Measurements from ENCODE around the gene XIRP1.
"Not testable (repeated sequence)": the region's sequence is repeated elsewhere in the genome, so short reads cannot be mapped to it uniquely, and the experiment has no call there.

XIRP1 gene

GRCh38 chr3:39192490-39193092 is at the start of gene XIRP1:
Gene XIRP1, minus strand, starts transcription at chr3:39192595. Its CDS starts 3,150 bp downstream, at chr3:39189445.
- no peak for FAIRE-seq

DNA sequence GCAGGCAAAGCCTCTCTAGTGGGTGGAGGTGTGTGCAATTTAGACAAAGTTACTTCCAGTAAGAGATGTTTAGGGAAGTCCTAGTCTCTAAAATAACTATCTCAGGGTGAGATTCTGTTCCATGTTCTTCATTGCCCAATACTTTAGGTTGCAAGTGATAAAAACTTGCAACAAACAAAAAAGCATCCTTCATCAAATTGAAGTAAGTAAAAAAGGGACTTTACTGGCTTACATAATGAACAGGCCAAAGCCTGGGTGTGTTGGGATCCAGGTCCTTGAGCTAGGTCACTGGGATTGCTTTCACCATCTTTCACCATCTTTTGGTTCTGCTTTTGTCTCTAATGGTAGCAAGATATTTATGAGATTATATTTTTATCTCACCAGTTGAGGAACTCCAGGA is 49.2 kb upstream of the XIRP1 start:
- FAIRE-seq: no peak

- no peak for FAIRE-seq
These were observed 44.6 kb upstream of the XIRP1 start for GRCh38 chr3:39237027-39237426.

DNA sequence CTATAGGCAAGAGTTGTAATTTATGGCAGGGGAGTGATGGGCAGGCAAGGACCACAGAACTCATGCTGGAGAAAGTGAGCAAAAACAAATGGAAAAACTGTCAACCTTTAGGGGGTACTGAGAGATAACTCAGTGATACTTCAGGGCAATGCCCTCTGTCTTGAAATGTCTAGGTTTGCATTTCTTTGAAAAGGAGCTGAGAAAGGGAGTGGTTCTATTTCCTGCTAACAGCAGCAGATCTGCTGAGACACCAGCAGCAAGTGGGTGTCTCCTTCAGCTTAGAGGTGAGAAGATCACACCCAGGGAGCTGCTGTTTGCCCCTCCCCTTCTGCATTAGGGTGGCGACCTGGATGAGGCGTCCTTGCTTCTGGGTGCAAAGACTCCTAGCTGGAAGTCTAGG is 42.3 kb upstream of the XIRP1 start:
- FAIRE-seq: no peak

GRCh38 chr3:39232859-39233258 is 40.5 kb upstream of the XIRP1 start:
- no peak for FAIRE-seq

DNA sequence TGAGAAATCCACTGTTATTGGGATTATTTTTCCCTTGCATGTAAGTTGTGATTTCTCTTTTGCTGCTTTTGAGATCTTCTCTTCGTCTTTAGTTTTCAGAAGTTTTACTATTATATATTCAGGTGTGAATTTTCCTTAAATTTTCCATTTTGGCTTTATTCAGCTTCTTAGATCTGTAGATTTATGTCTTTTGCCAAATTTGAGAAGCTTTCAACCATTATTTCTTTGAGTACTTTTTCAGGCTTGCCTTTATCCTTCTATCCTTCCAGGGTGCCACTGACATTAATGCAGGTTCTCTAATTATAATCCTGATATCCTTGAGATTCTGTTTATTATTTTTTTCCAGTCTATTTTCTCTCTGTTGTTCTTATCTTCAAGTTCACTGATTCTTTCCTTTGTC is 38.1 kb upstream of the XIRP1 start:
- no peak for FAIRE-seq

GRCh38 chr3:39228496-39228895 is 36.1 kb upstream of the XIRP1 start:
- FAIRE-seq: no peak

- not testable (repeated sequence) for FAIRE-seq
These were observed 35.2 kb upstream of the XIRP1 start for GRCh38 chr3:39227596-39227995.

- FAIRE-seq: no peak
These were observed 33.8 kb upstream of the XIRP1 start for GRCh38 chr3:39226106-39226741.

GRCh38 chr3:39224288-39224687 is 31.9 kb upstream of the XIRP1 start:
- FAIRE-seq: no peak

DNA sequence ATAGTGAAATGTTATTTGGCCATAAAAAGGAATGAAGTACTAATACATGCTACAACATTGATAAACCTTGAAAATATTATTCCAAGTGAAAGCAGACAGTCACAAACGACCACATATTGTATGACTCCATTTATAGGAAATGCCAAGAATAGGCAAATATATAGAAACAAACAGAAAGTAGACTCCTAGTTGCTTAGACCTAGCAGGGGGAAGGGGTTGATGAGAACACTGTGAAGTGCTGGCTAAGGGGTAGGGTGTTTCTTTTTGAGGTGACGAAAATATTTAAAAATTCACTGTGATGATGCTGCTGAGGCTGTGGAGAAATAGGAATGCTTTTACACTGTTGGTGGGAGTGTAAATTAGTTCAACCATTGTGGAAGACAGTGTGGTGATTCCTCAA is 30.5 kb upstream of the XIRP1 start:
- no peak for FAIRE-seq

DNA sequence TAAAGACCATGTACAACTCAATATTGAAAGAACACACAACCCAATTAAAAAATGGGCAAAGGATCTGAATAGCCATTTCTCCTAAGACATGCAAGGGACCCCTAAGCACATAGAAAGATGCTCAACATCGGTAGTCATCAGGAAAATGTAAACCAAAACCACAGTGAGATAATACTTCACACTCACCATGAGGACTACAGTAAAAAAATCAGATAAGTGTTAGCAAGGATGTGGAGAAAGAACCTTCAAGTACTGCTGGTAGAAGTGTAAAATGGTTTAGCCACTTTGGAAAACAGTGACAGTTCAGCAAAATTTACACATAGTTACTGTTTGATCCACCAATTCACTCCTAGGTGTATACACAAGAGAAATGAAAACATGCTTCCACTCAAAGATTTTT is 30.1 kb upstream of the XIRP1 start:
- FAIRE-seq: no peak

DNA sequence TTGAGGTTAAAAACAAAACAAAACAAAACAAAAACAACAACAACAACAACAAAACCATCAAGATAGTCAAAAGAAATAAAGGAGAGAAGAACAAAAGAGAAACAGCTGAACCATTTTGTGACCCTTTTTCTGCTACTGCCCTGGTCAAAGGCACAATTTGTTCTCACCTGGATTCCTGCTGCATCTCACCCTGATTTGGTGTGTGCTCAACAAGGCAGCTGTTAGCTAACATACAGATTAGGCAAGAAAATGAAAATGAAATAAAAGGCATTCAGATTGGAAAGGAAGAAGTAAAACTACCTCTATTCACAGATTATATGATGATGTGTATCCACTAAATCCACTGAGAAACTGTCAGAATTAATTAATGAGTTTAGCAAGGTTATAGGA is 28.7 kb upstream of the XIRP1 start:
- no peak for FAIRE-seq

- no peak for FAIRE-seq
These were observed 28.2 kb upstream of the XIRP1 start for GRCh38 chr3:39220407-39221140.

GRCh38 chr3:39219702-39220101 is 27.3 kb upstream of the XIRP1 start:
- FAIRE-seq: no peak

GRCh38 chr3:39216176-39216790 is 23.9 kb upstream of the XIRP1 start:
- FAIRE-seq: no peak

GRCh38 chr3:39213613-39214012 is 21.2 kb upstream of the XIRP1 start:
- FAIRE-seq: no peak

DNA sequence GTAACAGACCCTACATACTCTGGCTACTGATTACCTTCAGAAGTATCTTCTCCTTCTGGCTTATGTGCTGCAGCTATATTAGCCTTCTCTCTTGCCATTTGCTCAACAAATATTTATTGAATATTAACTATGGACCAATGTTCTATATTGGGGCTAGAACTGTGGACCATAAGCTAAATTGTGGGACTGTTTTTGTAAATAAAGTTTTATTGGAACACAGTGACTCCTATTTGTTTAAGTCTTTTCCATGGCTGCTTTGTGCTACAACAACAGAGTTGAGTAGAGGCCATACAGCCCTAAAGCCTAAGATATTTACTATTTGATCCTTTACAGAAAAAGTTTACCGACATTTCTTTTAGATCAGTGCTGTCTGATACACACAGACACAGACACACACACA is 20.3 kb upstream of the XIRP1 start:
- no peak for FAIRE-seq

DNA sequence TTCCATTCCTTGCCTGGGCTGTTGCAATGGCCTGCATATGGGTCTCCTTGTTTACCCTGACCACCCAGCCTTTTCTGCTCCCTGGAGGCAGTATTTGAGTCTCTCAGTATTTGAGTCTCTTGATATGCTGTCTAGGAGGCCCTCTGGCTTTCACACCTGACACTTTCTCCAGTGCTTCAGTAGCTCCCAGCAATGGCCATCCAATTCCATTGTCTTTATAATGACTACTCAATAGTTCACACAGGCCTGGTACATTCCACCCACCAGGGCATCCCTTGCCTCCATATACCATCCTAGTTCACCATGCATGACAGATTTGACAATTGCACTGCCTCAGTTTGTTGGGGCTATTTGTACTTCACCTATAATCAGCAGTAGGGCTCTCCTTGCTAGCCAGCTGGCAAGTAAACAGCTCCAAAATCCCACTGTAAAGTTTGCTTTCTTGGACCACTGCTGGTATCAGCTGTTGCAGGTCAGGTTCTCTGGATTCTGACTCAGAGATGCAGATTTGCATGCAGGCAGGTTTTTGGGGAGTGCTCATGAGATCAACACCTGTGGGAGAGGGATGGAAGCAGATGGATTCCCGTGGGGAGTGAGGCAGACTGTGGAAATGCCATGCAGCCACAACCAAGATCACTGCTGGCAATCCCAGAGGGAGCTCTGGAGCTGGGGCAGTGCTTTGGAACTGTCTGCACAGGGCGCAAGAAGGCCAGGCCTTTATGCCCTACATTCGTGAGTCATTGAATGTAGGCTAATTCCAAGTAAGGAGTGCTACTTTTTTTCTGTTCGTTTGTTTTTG is 19.1 kb upstream of the XIRP1 start:
- no peak for FAIRE-seq

GRCh38 chr3:39210078-39210477 is 17.7 kb upstream of the XIRP1 start:
- no peak for FAIRE-seq

DNA sequence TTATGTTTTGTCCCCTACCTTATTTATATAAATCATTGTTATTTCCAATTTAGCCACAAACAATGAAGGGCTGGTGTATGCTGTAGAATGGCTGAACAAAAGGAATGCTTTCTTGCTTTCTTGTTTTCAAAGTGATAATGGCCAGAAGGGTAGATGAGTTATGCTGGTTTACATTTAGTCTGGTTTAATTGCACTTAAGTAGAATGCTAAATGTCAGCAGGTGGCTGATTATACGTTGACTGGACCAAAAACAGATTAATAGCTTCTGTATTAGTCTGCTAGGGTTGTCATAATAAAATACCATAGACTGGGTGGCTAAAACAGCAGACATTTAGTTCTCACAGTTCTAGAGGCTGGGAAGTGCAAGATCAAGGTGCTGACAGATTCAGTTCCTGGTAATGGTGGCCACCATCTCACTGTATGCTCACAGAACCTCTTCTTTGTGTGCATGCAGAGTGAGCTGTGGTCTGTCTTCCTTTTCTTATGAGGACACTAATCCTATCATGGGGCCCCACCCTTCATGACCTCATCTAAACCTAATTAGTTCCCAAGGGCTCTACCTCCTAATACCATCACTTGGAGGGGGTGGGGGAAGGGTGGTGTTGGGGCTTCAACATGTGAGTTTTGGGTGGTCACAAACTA is 17.1 kb upstream of the XIRP1 start:
- no peak for FAIRE-seq

DNA sequence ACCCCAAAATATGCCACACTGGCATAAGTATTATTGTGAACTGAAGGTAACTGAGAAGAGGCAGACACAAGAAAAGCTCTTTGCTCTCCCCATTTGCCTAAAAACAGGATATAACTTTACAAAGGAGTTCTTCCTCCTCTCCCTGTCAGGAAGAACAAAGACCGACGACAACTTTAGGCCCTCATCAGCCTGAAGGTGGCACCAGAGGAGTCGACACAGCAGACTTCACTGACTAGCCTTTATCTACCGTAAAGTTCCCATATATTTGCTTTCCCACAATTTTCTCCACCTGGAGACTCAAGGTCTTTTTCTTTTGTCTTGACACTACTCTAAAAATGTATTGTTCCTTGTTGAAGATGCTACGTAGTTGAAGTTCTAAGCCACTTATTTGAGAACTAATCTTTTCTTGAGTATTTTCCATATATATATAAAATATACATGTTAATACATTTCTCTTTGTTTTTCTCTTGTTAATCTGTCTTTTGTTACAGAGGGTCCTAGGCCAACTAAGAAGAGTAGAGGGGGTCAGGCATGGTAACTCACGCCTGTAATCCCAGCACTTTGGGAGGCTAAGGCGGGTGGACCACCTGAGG is 16.2 kb upstream of the XIRP1 start:
- FAIRE-seq: peak; percentile 76

Data from A204.1 (cell line).